ENCODE results near the gene MUC5B. TPM values are rescaled to one million over a fixed set of nuclear protein-coding genes. Genes with fewer than 3 reads are reported as not detected.

MUC5B gene
- total and polyA plus RNA-seq, 2 donors (not counting 3 experiments of a cell fraction or from before 2014, with no cell fraction given) = not detected

DNA sequence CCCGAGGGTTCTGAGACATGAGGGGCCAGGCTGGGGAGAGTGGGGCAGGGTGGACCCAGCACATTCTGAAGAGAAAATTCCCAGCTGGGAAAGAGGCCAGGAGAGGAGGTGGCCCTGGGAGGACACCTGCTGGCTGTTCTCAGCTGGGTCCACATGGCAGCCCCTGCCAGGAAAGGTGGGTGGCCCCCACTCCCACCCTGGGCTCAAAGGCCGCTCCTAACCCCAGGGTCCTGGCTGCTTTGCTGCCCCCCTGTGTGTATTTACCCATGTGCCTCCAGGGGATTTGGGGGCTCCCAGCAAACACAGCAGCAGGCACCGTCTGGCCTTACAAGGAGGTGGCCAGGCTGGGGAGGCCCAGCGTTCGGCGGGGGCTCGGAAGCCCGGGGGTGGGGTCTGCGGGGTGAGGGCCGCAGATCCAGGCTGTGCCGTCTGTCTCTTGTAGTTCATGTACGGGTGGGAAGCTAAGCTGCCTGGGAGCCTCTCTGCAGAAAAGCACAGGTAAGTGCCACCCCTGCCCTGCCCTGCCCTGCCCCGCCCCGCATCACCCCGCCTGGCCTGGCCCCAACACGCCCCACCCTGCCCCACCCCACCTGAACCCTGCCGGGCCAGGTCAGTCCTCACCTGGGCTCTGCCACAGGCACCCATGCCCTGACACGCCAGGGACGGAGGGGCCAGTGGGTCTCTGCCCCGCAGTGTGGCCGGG is 10.6 kb downstream of the MUC5B start:
- no peak overlapping the region for H2AFZ ChIP-seq (ENCODE audit: low read depth, low read length)
- H3K9me1 ChIP-seq (replicated peaks; ENCODE audit: control insufficient read depth, extremely low read depth, insufficient read depth, low read length) = no peaks in the 10 kb centered on the region
- no peaks in the 10 kb centered on the region for H3K4me1 ChIP-seq (ENCODE audit: control insufficient read depth, extremely low read depth, insufficient read depth, low read length)
- no peaks in the 10 kb centered on the region for H3K9me3 ChIP-seq (replicated peaks; ENCODE audit: control insufficient read depth, insufficient read depth, low read length)
- dilution Hi-C loops (cut with MboI; ENCODE audit: extremely low pct_ligation_motif_present, low sequenced_read_pairs) = no loop called here
- TF ChIP-seq POLR2AphosphoS5 (IDR thresholded peaks at IDR 0.05; ENCODE audit: insufficient read depth, low read depth, low read length) = no peak
- TF ChIP-seq JUN (IDR thresholded peaks at IDR 0.05; ENCODE audit: borderline replicate concordance, insufficient read depth, insufficient read length, low read depth) = no peak
- TF ChIP-seq GATA2 (IDR thresholded peaks at IDR 0.05; ENCODE audit: insufficient read depth, insufficient read length, low read depth, low read length) = no peak
- no peak for TF ChIP-seq EZH2 (IDR thresholded peaks at IDR 0.05; ENCODE audit: borderline replicate concordance, low read depth, low read length, severe bottlenecking)
- TF ChIP-seq, protein P1, sequence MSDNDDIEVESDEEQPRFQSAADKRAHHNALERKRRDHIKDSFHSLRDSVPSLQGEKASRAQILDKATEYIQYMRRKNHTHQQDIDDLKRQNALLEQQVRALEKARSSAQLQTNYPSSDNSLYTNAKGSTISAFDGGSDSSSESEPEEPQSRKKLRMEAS (IDR thresholded peaks at IDR 0.05; ENCODE audit: insufficient read depth, insufficient read length) = no peak
- TF ChIP-seq, protein P2, sequence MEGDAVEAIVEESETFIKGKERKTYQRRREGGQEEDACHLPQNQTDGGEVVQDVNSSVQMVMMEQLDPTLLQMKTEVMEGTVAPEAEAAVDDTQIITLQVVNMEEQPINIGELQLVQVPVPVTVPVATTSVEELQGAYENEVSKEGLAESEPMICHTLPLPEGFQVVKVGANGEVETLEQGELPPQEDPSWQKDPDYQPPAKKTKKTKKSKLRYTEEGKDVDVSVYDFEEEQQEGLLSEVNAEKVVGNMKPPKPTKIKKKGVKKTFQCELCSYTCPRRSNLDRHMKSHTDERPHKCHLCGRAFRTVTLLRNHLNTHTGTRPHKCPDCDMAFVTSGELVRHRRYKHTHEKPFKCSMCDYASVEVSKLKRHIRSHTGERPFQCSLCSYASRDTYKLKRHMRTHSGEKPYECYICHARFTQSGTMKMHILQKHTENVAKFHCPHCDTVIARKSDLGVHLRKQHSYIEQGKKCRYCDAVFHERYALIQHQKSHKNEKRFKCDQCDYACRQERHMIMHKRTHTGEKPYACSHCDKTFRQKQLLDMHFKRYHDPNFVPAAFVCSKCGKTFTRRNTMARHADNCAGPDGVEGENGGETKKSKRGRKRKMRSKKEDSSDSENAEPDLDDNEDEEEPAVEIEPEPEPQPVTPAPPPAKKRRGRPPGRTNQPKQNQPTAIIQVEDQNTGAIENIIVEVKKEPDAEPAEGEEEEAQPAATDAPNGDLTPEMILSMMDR (IDR thresholded peaks at IDR 0.05; ENCODE audit: extremely low read depth in 1 of 2, insufficient read depth in 1 of 2, low read depth in 1 of 2, low read length in 2 of 2) = no peak
- no peak for TF ChIP-seq MYC (IDR thresholded peaks at IDR 0.05; ENCODE audit: low read depth, low read length)
- DNase-seq (ENCODE audit: low read depth, low spot score) = no peak
- no peak overlapping the region for H3K4me2 ChIP-seq (ENCODE audit: insufficient read depth, low read length)
- H3K9ac ChIP-seq (replicated peaks; ENCODE audit: extremely low read depth, insufficient read depth, low read length) = no peak overlapping the region
- H3K27ac ChIP-seq (ENCODE audit: insufficient read depth, low read depth, low read length) = no peak overlapping the region
- no peaks in the 10 kb centered on the region for H3K27me3 ChIP-seq (ENCODE audit: control insufficient read depth in 2 of 2, insufficient read depth in 2 of 2, low read length in 2 of 2)
- FAIRE-seq = no peak
- BruUV-seq (replicated peaks) = no TSS peak
- H3K4me3 ChIP-seq (replicated peaks in 1 of 3; ENCODE audit: insufficient read depth in 1 of 3, low read depth in 1 of 3, low read length in 3 of 3) = no peak overlapping the region
- POLR2A ChIA-PET = no interaction called here
- no peaks in the 10 kb centered on the region for H3K36me3 ChIP-seq (ENCODE audit: control insufficient read depth in 2 of 2, extremely low read depth in 1 of 2, insufficient read depth in 2 of 2, low read length in 2 of 2)
- intact Hi-C loops (cut with micrococcal nuclease) = no loop called here
- H4K20me1 ChIP-seq (replicated peaks; ENCODE audit: control insufficient read depth, extremely low read depth, insufficient read depth, low read length) = no peaks in the 10 kb centered on the region
- no peaks in the 10 kb centered on the region for H3K79me2 ChIP-seq (ENCODE audit: control insufficient read depth, insufficient read depth, low read length)
- CTCF ChIA-PET = no interaction called here

All from endothelial cell of umbilical vein (primary cell).